ENCODE data around the gene TNPO1. TPM values are rescaled to one million over a fixed set of nuclear protein-coding genes. Genes with fewer than 3 reads are reported as not detected.

The TNPO1 gene
- total and polyA plus RNA-seq, 2 of the 8 experiments (the other 6 are each of a cell fraction or from before 2014, with no cell fraction given), result 38.5 to 211 TPM

GRCh38 chr5:72921886-72922285 lies 105.4 kb downstream of the TNPO1 start (continued):
- TF ChIP-seq CHD7 (IDR thresholded peaks at IDR 0.05; ENCODE audit: insufficient replicate concordance, low read length) (no peak), BCL11A (IDR thresholded peaks at IDR 0.05; ENCODE audit: low read depth in 2 of 2, low read length in 2 of 2) (no peak), RAD21 (IDR thresholded peaks at IDR 0.05 in 1 of 2, conservative IDR thresholded peaks at IDR 0.05 in 1 of 2; ENCODE audit: low read depth in 2 of 2, low read length in 2 of 2) (no peak), HDAC6 (IDR thresholded peaks at IDR 0.05; ENCODE audit: low read depth, low read length) (no peak), NRF1 (IDR thresholded peaks at IDR 0.05; ENCODE audit: low read depth, low read length) (no peak), E2F6 (IDR thresholded peaks at IDR 0.05) (no peak), CTBP2 (IDR thresholded peaks at IDR 0.05; ENCODE audit: borderline replicate concordance, insufficient read depth, insufficient read length, low read length) (no peak), CREB1 (IDR thresholded peaks at IDR 0.05) (no peak)

Measured in H1 (cell line).